Measurements from ENCODE around the gene TANC1. TPM values are rescaled to one million over a fixed set of nuclear protein-coding genes. Genes with fewer than 3 reads are reported as not detected.

Gene TANC1
- total RNA-seq, 2 experiments from 2014 or later, result 0.70 to 0.92 TPM

GRCh38 chr2:159082119-159082518, 113.7 kb downstream of the TANC1 start:
- DNase-seq (no peak), ATAC-seq (no peak)
- intact Hi-C loops (cut with micrococcal nuclease), result no loop called here
- no peak for TF ChIP-seq CTCF (IDR thresholded peaks at IDR 0.05)
- H3K27me3 Mint-ChIP-seq, result no peaks in the 10 kb centered on the region
- peaks cover 10% of the 10 kb centered on the region for H3K4me1 Mint-ChIP-seq (ENCODE audit: low read depth)
- CTCF ChIA-PET, result no interaction called here
- H3K27ac Mint-ChIP-seq, result no peak overlapping the region
- H3K4me3 Mint-ChIP-seq, result no peak overlapping the region
- no peaks in the 10 kb centered on the region for H3K9me3 Mint-ChIP-seq
- POLR2A ChIA-PET, result no interaction called here
- H3K36me3 Mint-ChIP-seq (ENCODE audit: low read depth), result no peaks in the 10 kb centered on the region

- intact Hi-C loops (cut with micrococcal nuclease), result no loop called here
- ChIA-PET POLR2A (no interaction called here), CTCF (interaction anchor here (1.3 kb wide), 1 partner anchor 11 kb away, joined by 3 read pairs; no protein-coding TSS in a partner anchor)
- no peaks in the 10 kb centered on the region for H3K9me3 Mint-ChIP-seq
- DNase-seq (no peak), ATAC-seq (no peak)
- peaks cover 18% of the 10 kb centered on the region for H3K4me1 Mint-ChIP-seq (ENCODE audit: low read depth)
- no peaks in the 10 kb centered on the region for H3K36me3 Mint-ChIP-seq (ENCODE audit: low read depth)
- no peaks in the 10 kb centered on the region for H3K27me3 Mint-ChIP-seq
- TF ChIP-seq CTCF (IDR thresholded peaks at IDR 0.05), result no peak
- no peak overlapping the region for H3K4me3 Mint-ChIP-seq
- H3K27ac Mint-ChIP-seq, result no peak overlapping the region
Measured at GRCh38 chr2:159084384-159085370, 116.2 kb downstream of the TANC1 start.

GRCh38 chr2:159086342-159086741, 117.9 kb downstream of the TANC1 start:
- H3K4me1 Mint-ChIP-seq (ENCODE audit: low read depth), result peaks cover 27% of the 10 kb centered on the region
- no peaks in the 10 kb centered on the region for H3K9me3 Mint-ChIP-seq
- ATAC-seq, result no peak
- no peaks in the 10 kb centered on the region for H3K36me3 Mint-ChIP-seq (ENCODE audit: low read depth)
- intact Hi-C loops (cut with micrococcal nuclease), result no loop called here
- no peak overlapping the region for H3K4me3 Mint-ChIP-seq
- DNase-seq, result no peak
- POLR2A ChIA-PET, result no interaction called here
- no peaks in the 10 kb centered on the region for H3K27me3 Mint-ChIP-seq
- H3K27ac Mint-ChIP-seq, result no peak overlapping the region
- no peak for TF ChIP-seq CTCF (IDR thresholded peaks at IDR 0.05)
- CTCF ChIA-PET, result interaction anchor here (0.7 to 0.9 kb wide), 2 partner anchors 36 to 108 kb away, joined by 3 read pairs; no protein-coding TSS in a partner anchor

GRCh38 chr2:159086826-159087225, 118.4 kb downstream of the TANC1 start:
- Mint-ChIP-seq H3K27ac (no peak overlapping the region), H3K4me1 (ENCODE audit: low read depth) (peaks cover 32% of the 10 kb centered on the region), H3K27me3 (no peaks in the 10 kb centered on the region), H3K36me3 (ENCODE audit: low read depth) (no peaks in the 10 kb centered on the region), H3K4me3 (no peak overlapping the region), H3K9me3 (no peaks in the 10 kb centered on the region)
- intact Hi-C loops (cut with micrococcal nuclease), result no loop called here
- CTCF ChIA-PET, result interaction anchor here (0.9 kb wide), 1 partner anchor 36 kb away, joined by 3 read pairs; no protein-coding TSS in a partner anchor
- no peak for DNase-seq
- POLR2A ChIA-PET, result no interaction called here
- TF ChIP-seq CTCF (IDR thresholded peaks at IDR 0.05), result no peak
- ATAC-seq, result no peak

GRCh38 chr2:159088906-159089305, 120.5 kb downstream of the TANC1 start:
- no peaks in the 10 kb centered on the region for H3K36me3 Mint-ChIP-seq (ENCODE audit: low read depth)
- no peak overlapping the region for H3K27ac Mint-ChIP-seq
- CTCF ChIA-PET, result interaction anchor here (1.0 to 1.5 kb wide), 2 partner anchors 11 to 30 kb away, joined by 3 to 6 read pairs; no protein-coding TSS in a partner anchor
- TF ChIP-seq CTCF (IDR thresholded peaks at IDR 0.05), result no peak
- ATAC-seq, result no peak
- no peaks in the 10 kb centered on the region for H3K27me3 Mint-ChIP-seq
- no peak for DNase-seq
- H3K4me1 Mint-ChIP-seq (ENCODE audit: low read depth), result peaks cover 52% of the 10 kb centered on the region
- H3K9me3 Mint-ChIP-seq, result no peaks in the 10 kb centered on the region
- POLR2A ChIA-PET, result interaction anchor here (0.6 kb wide), 1 partner anchor 25 kb away, joined by 3 read pairs; no protein-coding TSS in a partner anchor
- H3K4me3 Mint-ChIP-seq, result no peak overlapping the region
- intact Hi-C loops (cut with micrococcal nuclease), result no loop called here
